Pons (tissue), 1 donor: ENCODE measurements around the gene SH3PXD2A.
"Not testable (repeated sequence)": the region's sequence is repeated elsewhere in the genome, so short reads cannot be mapped to it uniquely, and the experiment has no call there.

Source experiments
- DNase-seq: peaks from one replicate; pipeline ENCODE4 v3.0.0-alpha.2; 2016; ENCODE audit warnings: low spot score

SH3PXD2A gene

DNA sequence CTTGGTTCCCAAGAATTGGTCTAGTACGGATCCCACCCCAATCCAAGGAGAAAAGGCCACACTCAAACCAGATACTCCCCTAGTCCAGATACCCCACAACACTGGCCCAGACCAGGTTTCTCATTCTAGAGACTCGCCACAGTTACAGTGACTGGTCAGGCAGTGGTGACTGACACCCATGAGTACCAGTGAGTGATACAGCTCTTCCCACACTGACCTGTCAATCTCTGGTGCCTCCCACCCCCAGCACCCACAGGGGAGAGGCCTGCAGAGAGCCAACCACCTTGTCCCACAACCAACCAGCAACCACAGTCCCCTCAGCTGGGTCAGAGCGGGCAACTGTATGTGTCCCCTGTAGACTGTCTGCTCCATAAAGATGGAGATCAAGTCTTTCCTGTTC lies 209.1 kb downstream of the SH3PXD2A start:
- no peak for DNase-seq

DNA sequence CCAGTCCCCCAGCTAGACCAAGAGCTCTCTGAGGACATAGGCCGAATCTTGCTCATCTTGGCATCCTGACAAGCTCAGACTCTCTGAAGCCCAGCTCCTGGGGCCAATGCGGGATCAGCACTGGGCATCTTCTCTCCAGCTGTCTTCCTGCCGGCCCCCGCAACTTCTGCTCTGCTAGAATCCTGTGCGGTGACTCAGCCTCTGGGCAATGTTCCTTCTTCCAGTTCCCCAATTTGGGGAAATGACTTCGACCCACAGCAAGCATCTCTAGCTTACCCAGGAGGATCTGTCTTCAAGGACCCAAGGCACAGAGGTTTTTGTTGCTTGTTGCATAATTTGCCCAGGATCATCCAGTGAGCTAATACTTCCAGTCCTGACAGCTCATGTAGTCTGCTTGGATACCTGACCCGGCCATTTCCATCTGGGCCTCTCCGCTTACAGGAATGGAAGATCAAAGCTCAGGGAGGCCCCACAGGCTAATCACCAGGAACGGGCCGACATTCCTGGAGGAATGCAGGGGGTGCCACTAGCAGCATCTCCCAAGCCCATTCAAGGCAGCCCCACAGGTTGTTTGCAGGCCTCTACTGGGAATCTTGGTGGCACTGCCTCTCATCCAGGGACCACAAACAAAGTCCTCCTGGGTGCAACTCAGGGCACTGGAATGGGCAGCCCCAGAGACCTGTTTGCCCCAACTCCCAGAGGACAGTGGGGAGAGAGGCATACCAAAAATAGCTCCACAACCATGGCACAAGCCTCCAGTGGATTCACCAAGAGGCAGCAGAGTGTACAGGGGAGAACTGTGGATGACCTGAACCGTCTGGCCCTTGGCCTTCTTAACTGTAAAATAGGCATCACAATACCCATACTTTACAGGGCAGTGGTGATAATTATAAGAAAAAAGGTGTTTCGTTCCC lies 210.0 kb downstream of the SH3PXD2A start:
- DNase-seq, result peak; percentile 56

- DNase-seq, result no peak
These were observed 212.0 kb downstream of the SH3PXD2A start for GRCh38 chr10:103643381-103643780.

DNA sequence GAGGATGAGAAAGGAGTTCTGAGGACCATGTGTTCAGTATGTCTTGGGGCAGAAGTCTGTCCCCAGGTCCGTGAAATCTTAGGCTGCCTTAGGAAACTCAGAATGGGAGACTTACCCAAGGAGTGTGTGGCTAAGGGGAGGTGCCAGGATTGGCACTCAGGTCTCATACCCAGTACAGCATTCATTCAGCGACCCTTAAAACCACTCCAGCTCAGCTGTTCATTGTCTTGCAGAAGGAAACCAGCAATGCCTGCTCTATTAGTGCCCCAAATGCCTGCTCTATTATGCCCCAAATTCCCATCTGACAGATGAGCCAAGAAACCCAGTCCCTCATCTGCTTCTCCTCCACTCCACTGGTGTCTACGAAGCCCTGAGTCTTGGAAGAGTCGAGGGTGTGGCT lies 214.1 kb downstream of the SH3PXD2A start:
- no peak for DNase-seq

- no peak for DNase-seq
These were observed 214.8 kb downstream of the SH3PXD2A start for GRCh38 chr10:103640436-103641181.

- DNase-seq, result no peak
These were observed 216.4 kb downstream of the SH3PXD2A start for GRCh38 chr10:103638948-103639347.

DNA sequence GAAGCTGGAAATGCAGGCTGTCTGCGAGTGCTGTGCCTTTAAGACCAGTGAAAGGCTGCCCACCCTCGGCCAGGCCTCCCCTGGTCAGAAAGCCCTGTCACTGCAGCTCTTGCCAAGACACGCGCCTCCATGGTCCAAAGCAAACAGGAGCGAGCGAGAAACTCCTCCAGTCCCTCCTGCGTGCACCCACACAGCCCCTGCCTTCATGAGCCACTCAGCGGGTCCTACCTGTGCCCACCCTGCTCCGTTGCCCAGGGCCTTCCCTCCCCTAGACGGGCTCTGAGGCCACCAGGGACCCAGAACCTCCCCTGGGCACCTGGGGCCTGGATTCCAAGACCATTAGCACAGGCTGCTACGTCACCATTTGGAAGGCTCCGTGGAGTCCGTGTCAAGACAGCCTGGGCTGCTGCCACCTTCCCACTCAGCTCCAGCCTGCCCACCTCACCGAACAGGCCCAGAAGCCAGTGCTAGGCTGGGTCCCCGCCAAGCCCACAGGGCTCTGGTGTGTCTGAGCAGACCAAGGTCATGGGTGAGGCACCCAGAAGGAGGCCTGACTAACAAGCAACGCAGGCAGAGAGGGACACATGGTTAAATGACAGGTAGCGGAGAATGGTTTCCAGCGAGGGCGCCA lies 217.3 kb downstream of the SH3PXD2A start:
- DNase-seq, result no peak

GRCh38 chr10:103637011-103637410 lies 218.4 kb downstream of the SH3PXD2A start:
- no peak for DNase-seq

- peak; percentile 66 for DNase-seq
These were observed 218.9 kb downstream of the SH3PXD2A start for GRCh38 chr10:103636492-103636891.

DNA sequence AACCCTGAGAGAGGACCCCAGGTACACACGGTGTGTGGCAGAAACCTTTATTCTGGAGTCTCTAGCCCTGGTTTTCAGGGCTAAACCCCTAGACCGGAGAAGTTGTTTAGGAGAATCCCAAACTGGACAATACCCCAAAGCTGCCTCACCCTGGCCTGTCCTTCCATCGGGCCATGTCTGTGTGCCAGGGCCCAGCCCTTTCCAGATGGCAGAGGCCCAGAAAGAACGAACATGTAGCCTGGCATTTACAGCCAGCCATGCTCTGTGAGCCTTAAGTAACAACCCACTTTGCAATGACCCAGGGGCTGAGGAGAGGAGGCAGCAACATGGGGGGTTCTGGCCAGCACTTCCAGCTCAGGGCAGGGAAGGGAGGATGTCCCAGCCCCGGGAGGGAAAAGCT lies 219.8 kb downstream of the SH3PXD2A start:
- DNase-seq, result no peak

DNA sequence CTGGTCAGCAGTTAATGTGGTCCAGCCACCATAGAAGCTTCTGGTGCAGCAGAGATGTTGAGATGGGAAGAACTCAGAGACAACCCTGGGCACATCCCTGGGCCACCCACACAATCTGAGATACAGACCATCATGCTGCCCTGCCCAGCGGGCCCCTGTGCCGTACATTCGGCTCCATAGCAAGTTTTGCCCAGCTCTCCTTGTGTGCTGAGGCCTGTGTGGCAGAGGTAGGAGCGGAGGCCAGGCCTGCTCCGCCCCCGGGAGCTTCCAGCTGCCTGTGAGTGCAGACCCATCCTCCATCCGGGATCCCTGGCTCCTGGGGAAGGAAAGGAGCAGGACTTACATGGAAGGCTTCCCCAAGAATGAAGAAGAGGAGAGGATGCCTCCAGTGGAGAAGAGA lies 221.5 kb downstream of the SH3PXD2A start:
- no peak for DNase-seq

DNA sequence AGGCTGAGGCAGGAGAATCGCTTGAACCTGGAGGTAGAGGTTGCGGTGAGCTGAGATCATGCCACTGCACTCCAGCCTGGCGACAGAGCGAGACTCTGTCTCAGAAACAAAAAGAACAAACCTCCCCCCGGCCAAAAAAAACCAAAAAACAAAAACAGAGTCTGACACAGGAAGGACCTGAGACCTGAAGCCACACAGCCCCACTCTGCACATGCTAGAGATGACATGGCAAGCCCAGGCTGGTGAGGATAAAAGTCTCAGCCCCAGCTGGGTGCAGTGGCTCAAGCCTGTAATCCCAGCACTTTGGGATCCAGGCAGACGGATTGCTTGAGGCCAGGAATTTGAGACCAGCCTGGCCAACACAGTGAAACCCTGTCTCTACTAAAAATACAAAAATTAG lies 222.5 kb downstream of the SH3PXD2A start:
- not testable (repeated sequence) for DNase-seq

DNA sequence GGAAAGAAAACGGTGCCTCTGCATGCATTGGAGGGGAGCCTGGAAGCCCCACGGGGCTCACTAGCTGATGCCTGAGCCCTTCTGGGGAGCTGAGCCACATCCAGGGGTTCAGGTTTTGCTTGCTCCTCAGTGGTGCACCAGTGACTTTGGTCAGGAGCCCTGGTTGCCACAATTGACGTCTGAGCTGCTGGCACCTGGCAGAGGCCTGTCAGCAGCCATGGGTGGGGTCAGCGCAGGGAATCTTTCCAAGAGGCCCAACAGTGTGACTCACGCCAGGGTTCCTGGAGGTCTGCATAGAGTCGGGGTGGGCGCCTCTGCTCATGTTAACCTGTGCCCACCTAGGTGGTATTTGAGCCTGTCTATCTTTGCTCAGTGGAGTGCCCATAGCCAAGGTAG lies 223.1 kb downstream of the SH3PXD2A start:
- no peak for DNase-seq

DNA sequence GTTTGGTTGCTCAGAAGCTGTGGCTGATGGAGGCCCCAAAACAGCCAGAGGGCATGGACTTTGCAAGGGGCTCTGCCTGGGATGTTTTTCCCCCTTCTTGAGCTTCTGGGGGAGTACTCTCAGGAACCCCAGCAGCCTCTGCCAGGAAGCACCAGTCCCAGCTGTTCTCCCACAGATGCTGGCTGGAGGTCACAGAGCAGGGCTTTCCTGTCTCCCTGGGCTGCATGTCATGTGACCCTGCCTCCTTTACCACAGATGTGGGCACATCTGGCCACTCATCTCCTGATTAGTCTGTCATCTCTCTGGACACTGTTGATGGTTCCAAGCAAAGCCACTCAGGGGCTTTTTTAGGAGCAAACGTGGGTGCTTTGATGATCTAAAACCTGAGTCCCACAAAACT lies 225.2 kb downstream of the SH3PXD2A start:
- no peak for DNase-seq

DNA sequence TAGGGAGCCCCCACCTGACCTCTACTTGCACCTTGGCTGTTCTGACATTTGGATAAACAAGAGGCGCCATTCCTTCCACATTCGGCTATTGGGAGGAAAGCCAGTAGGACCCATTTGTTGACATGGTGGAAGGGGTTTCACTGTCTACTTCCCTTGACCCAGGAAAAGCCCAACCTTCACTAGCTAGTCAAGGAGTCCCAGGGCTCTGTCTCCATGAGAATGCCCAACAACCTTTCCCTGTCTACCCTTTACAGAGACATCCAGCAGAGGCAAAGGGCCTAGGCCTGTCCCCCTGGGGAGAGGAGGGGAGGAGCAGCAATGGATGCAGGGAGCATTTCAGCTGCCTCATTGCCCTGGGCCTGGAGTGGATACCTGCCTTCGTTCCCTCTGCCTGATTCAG lies 225.8 kb downstream of the SH3PXD2A start:
- DNase-seq, result no peak

DNA sequence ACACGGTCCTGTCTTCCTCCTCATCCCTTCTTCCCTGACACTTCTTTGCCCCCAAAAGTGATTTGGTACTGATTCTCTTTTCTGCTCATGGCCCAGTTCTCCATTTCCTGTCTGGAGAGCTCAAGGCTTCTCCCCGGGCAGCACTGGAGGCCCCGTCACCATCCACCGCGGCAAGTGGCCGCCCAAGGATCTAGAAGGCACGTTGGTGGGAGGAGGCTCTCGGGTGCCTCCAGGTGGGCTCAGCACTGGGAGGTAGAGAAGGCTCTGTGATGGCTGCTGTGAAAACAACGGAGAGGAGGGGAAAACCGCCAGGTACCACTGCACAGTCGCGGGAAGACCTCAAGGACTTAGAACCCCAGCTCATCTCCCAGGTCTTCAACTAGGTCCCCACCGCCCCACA lies 227.5 kb downstream of the SH3PXD2A start:
- no peak for DNase-seq

GRCh38 chr10:103627111-103627892 lies 228.1 kb downstream of the SH3PXD2A start:
- DNase-seq, result no peak

DNA sequence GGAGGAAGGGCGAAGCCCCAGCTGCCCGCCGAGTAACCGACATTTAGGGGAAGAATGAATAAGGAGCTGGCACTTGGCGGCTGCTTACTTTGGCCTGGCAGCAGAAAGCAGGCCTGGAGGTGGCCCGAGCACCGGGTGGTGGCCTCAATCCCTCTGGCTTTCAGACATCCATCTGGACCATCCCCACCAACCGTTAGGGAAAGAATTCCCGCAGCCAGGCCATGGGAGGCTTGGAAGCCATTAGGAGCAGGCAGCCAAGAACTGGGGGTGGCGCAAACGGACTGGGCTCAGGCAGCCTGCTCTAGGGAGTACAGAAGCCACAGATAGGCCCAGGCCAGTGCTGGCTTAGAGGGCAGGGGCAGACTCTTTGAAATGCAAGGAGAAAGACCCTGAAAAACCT lies 229.2 kb downstream of the SH3PXD2A start:
- DNase-seq, result no peak

DNA sequence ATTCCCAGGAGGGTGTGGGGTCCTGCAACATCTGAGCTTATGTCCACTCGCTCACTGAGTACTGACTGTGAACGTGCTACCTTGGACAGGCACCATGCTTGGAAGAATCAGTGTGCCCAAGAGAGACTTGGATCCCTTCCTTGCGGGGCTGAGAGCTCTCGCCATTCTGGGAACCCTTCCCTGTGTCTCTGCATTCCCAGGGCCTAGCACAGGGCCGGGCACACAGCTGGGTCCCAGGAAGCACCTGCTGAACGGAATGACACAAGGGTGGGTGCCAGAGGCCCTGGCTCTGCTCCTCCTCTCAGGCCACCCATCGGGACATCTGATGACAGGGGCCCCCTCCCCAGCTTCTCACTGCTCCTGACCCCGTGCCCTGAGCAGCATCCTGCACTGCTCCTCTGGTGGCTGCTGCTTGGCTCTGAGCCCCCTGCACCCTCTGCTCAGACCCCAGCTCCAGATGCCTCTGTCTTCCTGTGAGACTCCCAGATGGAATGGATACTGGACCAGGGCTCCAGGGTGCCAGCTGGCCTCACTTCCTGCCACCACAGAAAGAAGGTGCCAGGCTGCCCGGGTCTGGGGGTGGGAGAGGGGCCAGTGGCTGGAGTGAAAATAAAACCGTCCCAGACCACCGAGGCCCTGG lies 232.3 kb downstream of the SH3PXD2A start:
- DNase-seq, result no peak

- no peak for DNase-seq
These were observed 233.1 kb downstream of the SH3PXD2A start for GRCh38 chr10:103622286-103622685.

GRCh38 chr10:103621783-103622125 lies 233.6 kb downstream of the SH3PXD2A start:
- DNase-seq, result no peak
